Stimulated activated naive CD4-positive, alpha-beta T cell (primary cell): ENCODE data around the gene RELN.
"Not testable (repeated sequence)": the region's sequence is repeated elsewhere in the genome, so short reads cannot be mapped to it uniquely, and the experiment has no call there.

Experiments
- DNase-seq, 6 experiments: peaks; one replicate each; lab custom pipeline; 2025; lab: John Stamatoyannopoulos, UW

The RELN gene

GRCh38 chr7:103989200-103989784 is at the start of gene RELN:
RELN (minus strand) TSS chr7:103989658; CDS start chr7:103989356, 302 bp downstream.
- DNase-seq, result no peak

- DNase-seq, result no peak
Measured at GRCh38 chr7:104038136-104038535, 48.7 kb upstream of the RELN start.

- DNase-seq, result not testable (repeated sequence)
Measured at GRCh38 chr7:104036889-104037288, 47.4 kb upstream of the RELN start.

GRCh38 chr7:104035351-104035750 is 45.9 kb upstream of the RELN start:
- DNase-seq, result no peak

- DNase-seq, result no peak
Measured at GRCh38 chr7:104034679-104035078, 45.2 kb upstream of the RELN start.

GRCh38 chr7:104033837-104034236 is 44.4 kb upstream of the RELN start:
- no peak for DNase-seq

DNA sequence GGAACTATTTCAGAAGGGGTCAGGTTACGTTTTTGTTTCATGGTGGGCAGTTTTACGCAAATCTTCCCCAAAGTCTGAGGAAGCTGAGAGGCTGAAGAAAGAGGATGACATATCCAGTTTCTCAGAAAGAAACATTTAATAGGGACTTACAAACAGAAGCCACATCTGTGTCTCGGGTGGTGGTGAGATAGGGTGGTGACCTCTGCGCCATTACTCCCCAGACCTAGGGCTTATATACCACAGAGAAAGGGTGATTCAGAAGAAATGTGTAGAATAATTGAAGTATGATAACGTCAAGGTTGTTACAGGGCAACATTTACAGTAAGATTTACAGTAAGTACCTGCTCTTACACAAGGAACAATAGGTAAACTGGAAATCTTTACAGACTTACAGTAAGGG is 43.0 kb upstream of the RELN start:
- DNase-seq, result no peak

- no peak for DNase-seq
Measured at GRCh38 chr7:104029765-104030164, 40.3 kb upstream of the RELN start.

DNA sequence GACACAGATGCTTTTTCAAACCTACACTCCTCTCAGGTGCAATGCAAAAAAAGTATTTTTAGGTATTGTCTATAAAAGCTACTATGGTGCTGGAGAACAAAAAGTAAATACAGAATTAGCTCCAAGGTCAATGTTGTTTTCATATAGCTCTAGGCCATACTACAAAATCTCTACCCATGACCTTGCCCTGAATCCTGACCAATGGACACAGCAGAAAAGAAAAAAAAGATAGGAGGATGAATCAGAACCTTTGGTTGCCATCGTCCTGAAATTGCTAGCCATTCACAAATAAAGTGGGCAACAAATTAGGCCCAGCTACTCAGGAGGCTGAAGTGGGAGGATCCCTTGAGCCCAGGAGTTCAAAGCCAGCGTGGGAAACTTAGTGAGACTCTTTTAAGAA is 35.2 kb upstream of the RELN start:
- DNase-seq, result no peak

- no peak for DNase-seq
Measured at GRCh38 chr7:104023100-104023499, 33.6 kb upstream of the RELN start.

GRCh38 chr7:104018425-104018824 is 29.0 kb upstream of the RELN start:
- DNase-seq, result no peak

GRCh38 chr7:104017001-104017400 is 27.5 kb upstream of the RELN start:
- DNase-seq, result no peak

DNA sequence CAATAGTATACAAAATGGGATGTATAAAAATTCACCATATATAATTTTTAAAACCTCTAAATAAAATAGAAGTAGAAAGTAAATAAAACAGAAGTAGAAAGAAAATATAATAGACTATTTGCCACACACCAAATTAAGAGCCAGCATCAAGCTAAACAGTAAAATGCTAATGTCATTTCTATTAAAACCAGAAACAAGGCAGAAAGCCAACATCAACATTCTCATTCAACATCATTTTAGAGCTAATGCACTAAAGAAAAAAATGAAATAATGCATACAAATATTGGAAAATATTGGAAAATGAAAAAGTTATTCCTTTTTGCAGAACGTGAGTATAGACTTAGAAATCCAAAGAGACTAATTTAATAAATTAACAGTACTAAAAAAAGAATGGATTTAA is 23.4 kb upstream of the RELN start:
- no peak for DNase-seq

GRCh38 chr7:104011829-104012228 is 22.4 kb upstream of the RELN start:
- no peak for DNase-seq

- DNase-seq, result no peak
Measured at GRCh38 chr7:104010052-104010909, 20.8 kb upstream of the RELN start.

DNA sequence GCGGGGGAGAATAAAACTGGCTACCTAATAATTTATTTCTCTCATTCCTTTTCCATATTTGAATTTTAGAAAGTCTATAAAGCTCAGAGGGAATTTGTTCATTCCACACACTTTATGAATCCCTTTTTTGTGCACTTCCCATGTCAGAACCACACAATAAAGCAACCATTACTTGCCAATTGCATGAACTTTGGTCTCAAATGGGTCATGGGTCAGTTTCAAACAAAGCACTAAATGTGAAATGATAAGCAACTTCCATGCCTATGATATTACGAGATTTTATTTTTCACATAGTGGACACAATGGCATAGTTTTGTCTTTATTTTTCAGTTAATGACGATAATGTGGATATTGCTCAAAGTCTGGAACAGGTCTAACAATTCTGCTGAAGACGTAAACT is 18.6 kb upstream of the RELN start:
- DNase-seq, result no peak

GRCh38 chr7:104007614-104008013 is 18.2 kb upstream of the RELN start:
- no peak for DNase-seq

DNA sequence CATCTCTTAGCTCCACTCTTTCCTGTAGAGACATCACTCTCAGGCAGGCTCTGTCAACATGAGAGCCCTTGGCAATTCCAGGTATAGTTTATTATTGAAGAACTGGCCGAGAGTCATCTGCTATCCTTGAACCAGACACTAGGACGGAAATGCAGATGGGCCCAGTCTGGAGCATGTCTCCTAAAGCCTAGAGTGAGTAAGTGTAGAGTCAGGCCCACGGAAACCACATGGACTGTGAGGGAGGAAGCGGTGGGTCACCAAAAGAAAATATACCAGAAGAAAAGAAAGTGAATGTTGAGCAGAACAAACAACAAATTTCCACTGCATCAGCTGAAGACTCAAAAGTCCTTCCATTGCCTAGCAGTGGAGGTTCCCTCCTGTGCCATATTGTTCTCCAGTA is 15.7 kb upstream of the RELN start:
- no peak for DNase-seq

GRCh38 chr7:103996639-103997038 is 7.2 kb upstream of the RELN start:
- no peak for DNase-seq

DNA sequence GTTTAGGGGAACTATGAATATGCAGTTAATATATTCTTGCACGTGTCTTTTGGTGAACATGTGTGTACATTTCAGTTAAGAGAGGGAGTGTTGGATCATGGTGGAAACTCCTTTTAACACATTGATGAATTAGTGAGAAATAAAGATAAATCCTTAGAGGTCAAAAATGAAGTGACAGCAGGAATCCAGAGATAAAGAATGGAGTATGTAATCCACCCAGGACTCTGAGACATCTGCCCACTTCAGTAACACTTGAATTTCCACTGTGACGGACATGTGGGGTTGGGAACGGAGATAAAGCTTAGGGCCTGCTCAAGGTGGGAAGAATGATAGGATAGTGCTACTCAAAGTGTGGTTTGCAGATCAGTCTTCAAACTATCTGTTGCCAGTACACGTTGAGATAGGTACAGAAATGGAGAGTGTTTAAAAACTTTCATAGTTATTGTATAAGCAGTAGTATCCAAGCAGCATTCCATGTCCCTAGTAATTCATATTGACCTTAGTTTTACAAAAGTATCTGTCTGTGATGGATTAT is 6.6 kb upstream of the RELN start:
- DNase-seq, result no peak

DNA sequence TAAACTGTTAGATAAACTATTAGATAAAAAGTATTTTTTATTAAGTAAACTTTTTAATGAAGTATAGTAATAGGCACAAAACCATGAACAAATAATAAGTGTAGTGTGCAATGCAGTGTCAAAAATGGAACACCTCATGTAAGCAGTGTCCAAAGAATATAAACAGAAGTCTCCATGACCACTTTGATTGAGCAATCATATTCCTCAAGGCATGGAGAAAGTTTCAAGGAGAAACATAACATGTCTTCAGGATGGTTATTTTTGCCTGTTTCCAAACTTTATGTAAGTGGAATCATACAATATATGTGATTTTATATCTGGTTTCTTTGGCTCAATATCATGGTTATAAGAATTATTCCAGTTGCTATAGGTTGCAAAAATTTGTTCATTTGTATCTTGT is 6.1 kb upstream of the RELN start:
- DNase-seq, result no peak

GRCh38 chr7:103993551-103993950 is 4.1 kb upstream of the RELN start:
- DNase-seq, result no peak

- no peak for DNase-seq
Measured at GRCh38 chr7:103991406-103991805, 1.9 kb upstream of the RELN start.
